ENCODE data around the gene P2RX6. TPM values are rescaled to one million over a fixed set of nuclear protein-coding genes. Genes with fewer than 3 reads are reported as not detected.

The P2RX6 gene
- polyA plus RNA-seq, 3 donors from 2014 or later: not detected

DNA sequence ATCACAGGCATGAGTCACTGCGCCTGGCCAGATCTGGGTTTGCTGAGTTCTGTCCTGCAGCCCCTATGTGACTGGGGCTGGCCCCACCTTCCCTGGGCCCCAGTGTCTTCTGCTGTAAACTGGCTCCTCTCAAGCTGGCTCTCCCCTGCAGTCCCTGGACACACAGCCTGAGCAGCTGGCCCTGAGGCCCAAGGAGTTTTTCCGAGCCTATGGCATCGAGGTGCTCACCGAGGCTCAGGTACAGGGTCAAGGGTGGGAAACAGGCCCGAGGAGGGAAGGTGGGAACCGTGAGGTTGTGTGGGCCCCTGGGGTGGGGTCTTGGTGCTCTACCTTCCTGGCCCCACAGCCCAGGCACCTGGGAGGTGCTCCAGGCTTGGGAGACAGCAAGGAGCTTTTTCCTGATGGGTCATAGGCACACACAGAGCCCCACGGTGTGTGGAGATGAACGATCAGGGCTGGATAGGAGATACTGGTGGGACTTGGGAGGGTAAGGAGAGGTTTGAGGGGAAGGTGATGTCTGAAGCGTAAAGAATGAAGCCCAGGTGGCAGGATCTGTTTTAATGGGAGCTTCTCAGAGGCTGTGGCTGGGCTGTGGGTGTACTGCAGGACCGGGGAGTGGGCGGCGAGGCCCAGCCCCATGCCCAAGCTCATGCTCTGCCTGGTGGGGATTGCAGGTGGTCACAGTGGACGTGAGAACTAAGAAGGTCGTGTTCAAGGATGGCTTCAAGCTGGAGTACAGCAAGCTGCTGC, 39.2 kb upstream of the P2RX6 start:
- Mint-ChIP-seq H3K4me3 (no peak overlapping the region), H3K36me3 (no peaks in the 10 kb centered on the region), H3K9me3 (no peaks in the 10 kb centered on the region), H3K27me3 (ENCODE audit: low read depth in 3 of 3) (peaks cover 0 to 3% (median 0%) of the 10 kb centered on the region in 3 donors), H3K27ac (no peak overlapping the region), H3K4me1 (peaks cover 7 to 12% of the 10 kb centered on the region in 2 donors)
- DNase-seq: no peak

DNA sequence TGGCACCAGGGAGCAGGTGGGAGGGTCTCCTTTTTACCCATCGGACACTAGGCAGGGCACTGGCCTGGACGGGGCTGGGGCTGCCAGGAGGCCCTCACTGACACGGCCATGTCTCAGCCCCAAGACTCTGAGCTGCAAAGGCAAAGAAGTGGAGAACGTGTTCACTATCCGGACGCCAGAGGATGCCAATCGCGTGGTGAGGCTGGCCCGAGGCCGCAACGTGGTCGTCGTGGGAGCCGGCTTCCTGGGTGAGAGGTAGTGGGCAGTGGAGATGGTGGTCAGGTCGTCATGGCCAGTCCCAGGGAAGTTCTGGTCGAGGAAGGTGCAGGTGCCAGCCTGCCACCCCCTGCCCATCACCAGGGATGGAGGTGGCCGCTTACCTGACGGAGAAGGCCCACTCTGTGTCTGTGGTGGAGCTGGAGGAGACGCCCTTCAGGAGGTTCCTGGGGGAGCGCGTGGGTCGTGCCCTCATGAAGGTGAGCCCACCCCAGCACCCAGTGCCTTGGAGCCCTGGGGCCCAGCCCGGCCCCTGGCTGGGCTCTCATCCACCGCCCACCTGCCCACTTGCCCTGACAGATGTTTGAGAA, 38.6 kb upstream of the P2RX6 start:
- H3K4me3 Mint-ChIP-seq: no peak overlapping the region
- H3K27me3 Mint-ChIP-seq (ENCODE audit: low read depth in 3 of 3): peaks cover 0 to 5% (median 0%) of the 10 kb centered on the region in 3 donors
- no peak for DNase-seq
- H3K9me3 Mint-ChIP-seq: no peaks in the 10 kb centered on the region
- H3K27ac Mint-ChIP-seq: no peak overlapping the region
- no peaks in the 10 kb centered on the region for H3K36me3 Mint-ChIP-seq
- H3K4me1 Mint-ChIP-seq: peaks cover 13 to 17% of the 10 kb centered on the region in 2 donors

DNA sequence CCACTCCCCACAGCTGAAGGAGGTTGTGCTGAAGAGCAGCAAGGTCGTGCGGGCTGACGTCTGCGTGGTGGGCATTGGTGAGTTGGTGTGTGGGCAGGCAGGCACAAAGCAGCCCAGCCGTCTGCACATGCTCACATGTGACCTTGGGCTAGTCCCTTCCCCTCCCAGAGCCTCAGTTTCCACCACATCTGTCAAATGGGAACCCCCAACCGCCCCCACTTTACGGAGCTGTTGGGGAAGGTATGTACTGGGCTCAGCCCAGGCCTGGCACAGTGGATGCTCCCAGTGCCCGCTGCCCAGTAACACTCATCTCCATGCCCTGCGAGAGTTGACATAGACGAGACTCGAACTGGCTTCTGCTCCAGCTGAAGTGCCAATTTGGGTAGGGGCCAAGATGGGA, 37.9 kb upstream of the P2RX6 start:
- no peak for DNase-seq
- H3K9me3 Mint-ChIP-seq: no peaks in the 10 kb centered on the region
- peaks cover 16 to 20% of the 10 kb centered on the region in 2 donors for H3K4me1 Mint-ChIP-seq
- H3K27ac Mint-ChIP-seq: no peak overlapping the region
- H3K4me3 Mint-ChIP-seq: no peak overlapping the region
- H3K36me3 Mint-ChIP-seq: no peaks in the 10 kb centered on the region
- H3K27me3 Mint-ChIP-seq (ENCODE audit: low read depth in 3 of 3): peaks cover 0 to 9% (median 0%) of the 10 kb centered on the region in 3 donors

DNA sequence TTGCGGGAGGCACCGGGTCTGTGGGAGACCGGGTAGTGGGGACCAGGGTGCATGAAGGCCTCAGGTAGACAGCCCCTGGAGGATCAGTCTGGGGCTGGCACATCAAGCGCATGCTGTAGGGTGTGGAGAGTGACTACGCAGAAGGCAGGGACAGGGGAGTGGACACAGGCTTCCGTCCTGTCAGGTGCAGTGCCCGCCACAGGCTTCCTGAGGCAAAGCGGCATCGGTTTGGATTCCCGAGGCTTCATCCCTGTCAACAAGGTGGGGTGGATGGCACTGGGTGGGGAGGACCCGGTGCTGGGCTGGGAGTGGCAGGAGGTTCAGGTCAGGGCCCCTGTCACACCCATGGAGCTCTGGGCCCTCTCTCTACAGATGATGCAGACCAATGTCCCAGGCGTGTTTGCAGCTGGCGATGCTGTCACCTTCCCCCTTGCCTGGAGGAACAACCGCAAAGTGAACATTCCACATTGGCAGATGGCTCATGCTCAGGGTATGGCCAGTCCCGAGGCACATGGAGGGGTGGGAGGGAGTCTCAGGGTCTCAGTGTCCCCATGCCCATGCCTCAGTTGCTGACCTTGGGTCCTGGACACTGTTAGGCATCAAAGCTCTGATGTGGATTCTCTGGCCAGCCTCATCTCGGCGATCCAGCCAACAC, 37.3 kb upstream of the P2RX6 start:
- no peak for DNase-seq
- Mint-ChIP-seq H3K4me1 (peaks cover 20 to 23% of the 10 kb centered on the region in 2 donors), H3K9me3 (no peaks in the 10 kb centered on the region), H3K27me3 (ENCODE audit: low read depth in 3 of 3) (peaks cover 0 to 9% (median 0%) of the 10 kb centered on the region in 3 donors), H3K36me3 (no peaks in the 10 kb centered on the region), H3K4me3 (no peak overlapping the region), H3K27ac (no peak overlapping the region)

DNA sequence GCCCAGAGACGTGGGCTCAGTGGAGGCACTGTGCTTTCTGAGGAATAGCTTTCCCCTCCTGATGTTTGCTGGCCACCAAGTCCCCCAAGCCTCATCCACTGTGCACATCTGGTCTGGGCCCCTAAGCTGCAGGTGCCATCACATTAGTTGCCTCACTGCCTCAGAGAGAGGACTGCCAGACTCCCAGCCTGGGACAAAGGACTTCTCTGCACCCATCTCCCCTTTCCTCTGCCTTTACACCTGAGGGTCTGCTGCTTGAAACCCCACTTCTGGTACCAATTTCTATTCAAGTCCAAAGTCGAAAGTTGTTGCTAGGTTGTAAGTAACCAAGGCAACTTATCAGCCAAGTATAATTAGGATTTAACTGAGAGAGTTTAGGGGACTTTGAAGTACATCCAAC, 36.5 kb upstream of the P2RX6 start:
- Mint-ChIP-seq H3K36me3 (no peaks in the 10 kb centered on the region), H3K27ac (no peak overlapping the region), H3K4me1 (peaks cover 28% of the 10 kb centered on the region in 2 donors), H3K27me3 (ENCODE audit: low read depth in 3 of 3) (peaks cover 0 to 9% (median 0%) of the 10 kb centered on the region in 3 donors), H3K4me3 (no peak overlapping the region), H3K9me3 (no peaks in the 10 kb centered on the region)
- no peak for DNase-seq

DNA sequence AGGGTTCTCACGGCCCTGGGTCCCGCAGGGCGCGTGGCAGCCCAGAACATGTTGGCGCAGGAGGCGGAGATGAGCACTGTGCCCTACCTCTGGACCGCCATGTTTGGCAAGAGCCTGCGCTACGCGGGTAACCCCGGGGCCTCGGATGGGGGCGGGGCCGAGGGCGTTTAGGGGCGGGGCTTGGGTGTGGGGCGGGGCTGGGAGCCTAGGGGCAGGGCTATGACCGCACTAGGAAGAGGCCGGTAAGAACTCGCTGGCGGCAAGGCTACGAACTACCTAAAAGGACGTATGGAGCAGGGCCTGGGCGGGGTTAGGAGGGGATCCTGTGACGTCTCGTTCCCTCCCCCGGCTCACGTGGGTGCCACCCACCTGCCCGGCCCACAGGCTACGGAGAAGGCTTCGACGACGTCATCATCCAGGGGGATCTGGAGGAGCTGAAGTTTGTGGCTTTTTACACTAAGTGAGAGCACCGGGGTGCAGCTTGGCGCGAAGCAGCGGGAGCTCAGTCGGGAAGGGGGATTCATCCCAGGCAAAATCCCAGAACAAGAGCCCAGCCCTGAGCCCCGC, 35.6 kb upstream of the P2RX6 start:
- Mint-ChIP-seq H3K9me3 (no peaks in the 10 kb centered on the region), H3K4me1 (peaks cover 33 to 35% of the 10 kb centered on the region in 2 donors), H3K27me3 (ENCODE audit: low read depth in 3 of 3) (peaks cover 0 to 12% (median 0%) of the 10 kb centered on the region in 3 donors)

DNA sequence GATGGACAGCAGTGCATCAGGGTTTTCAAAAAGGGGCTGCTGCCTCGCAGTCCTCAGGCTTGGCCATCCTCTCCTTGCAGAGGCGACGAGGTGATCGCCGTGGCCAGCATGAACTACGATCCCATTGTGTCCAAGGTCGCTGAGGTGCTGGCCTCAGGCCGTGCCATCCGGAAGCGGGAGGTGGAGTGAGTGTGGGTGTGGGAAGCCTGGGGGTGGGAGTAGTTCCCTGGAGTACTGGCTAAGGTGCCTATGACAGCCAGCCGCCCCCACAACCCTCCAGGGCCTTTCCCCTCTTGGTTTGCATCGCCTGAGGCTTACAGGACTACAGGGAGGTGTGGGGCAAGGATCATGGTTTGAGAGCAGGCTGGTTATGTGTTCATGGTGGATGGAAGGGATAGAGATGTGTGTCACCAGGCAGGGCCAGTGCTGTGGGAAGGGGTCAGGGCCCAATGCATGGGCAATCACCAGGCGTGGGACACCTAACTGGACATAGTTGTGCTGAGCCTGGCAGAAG, 35.0 kb upstream of the P2RX6 start:
- peak overlapping the region; percentile 44 to 73 (median 46) for H3K4me3 Mint-ChIP-seq
- H3K4me1 Mint-ChIP-seq: peaks cover 33 to 35% of the 10 kb centered on the region in 2 donors
- H3K36me3 Mint-ChIP-seq: no peaks in the 10 kb centered on the region
- peaks cover 0 to 12% (median 0%) of the 10 kb centered on the region in 3 donors for H3K27me3 Mint-ChIP-seq (ENCODE audit: low read depth in 3 of 3)
- peak overlapping the region in 4 of 6 donors; percentile 7 to 84 (median 62) for H3K27ac Mint-ChIP-seq
- no peak for DNase-seq
- no peaks in the 10 kb centered on the region for H3K9me3 Mint-ChIP-seq

More for the DNA sequence above, 35.6 kb upstream of the P2RX6 start:
- Mint-ChIP-seq H3K4me3 (peak overlapping the region; percentile 51 to 80 (median 73)), H3K36me3 (no peaks in the 10 kb centered on the region), H3K27ac (peak overlapping the region in 4 of 6 donors; percentile 67 to 90 (median 88))
- peak; percentile 48 to 70 (median 65) for DNase-seq

DNA sequence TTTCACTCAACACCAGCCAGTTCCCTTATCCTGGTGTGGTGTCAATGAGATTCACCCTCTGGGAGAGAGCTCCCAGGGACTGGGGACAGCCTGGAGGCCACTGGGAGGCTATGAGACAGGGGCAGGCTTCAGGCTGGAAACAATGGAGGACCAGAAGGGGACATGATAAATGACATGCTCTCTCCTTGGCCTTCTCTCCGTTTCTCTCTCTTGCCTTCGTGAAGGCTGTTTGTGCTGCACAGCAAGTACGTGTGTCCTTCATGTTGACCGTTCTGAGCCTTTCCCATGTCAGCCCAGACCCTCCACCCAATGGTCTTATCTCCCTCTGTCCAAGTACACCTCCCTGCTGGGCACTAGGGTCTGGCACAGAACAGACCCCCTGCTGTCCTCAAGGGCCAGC, 34.4 kb upstream of the P2RX6 start:
- H3K36me3 Mint-ChIP-seq: no peaks in the 10 kb centered on the region
- H3K4me3 Mint-ChIP-seq: peak overlapping the region in 4 of 5 donors; percentile 39 to 88 (median 56)
- peaks cover 33 to 35% of the 10 kb centered on the region in 2 donors for H3K4me1 Mint-ChIP-seq
- DNase-seq: no peak
- peaks cover 0 to 12% (median 0%) of the 10 kb centered on the region in 3 donors for H3K27me3 Mint-ChIP-seq (ENCODE audit: low read depth in 3 of 3)
- H3K9me3 Mint-ChIP-seq: no peaks in the 10 kb centered on the region
- H3K27ac Mint-ChIP-seq: peak overlapping the region in 2 of 6 donors; percentile 78 to 84

DNA sequence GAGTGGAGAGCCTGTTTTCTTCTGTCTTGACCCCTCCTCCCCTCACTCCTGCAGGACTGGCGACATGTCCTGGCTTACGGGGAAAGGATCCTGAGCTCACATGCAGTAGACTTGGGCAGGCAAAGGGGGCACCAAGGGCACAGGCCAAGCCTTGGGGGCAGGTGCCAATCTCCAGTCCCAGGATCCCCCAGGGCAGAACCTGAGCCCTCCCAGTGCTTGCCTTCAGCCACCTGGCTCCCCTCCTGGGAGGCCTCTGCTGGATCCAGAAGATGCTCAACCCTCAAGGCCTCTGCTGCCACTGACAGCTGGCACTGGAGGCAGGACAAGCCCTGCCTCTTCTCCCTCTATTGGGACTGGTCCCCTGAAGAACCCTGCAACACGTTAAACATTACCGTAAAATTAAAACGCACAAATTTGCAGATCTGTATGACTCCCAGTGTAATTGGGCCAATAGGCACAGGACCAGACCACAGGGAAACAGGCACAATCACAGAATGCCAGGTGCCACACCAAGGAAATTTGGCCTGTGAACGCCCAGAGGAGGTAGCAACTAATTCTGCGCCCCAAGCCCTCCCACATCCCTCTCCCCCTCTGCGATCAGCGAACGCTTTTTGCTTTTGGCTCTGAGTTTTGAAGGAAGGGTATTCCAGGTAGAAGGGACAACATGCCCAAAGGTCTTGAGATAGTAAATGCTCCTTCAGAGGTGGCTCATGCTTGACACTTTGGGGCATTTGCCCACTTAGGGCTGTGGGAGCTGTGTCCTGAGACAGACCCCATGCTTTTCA, 33.8 kb upstream of the P2RX6 start:
- DNase-seq: no peak
- peak overlapping the region; percentile 88 to 94 (median 92) for H3K4me3 Mint-ChIP-seq
- H3K4me1 Mint-ChIP-seq: peaks cover 33 to 35% of the 10 kb centered on the region in 2 donors
- H3K36me3 Mint-ChIP-seq: peaks cover 0 to 1% (median under 1%) of the 10 kb centered on the region in 3 donors
- H3K27ac Mint-ChIP-seq: peak overlapping the region; percentile 84 to 92 (median 89)
- no peaks in the 10 kb centered on the region for H3K9me3 Mint-ChIP-seq
- peaks cover 0 to 12% (median 0%) of the 10 kb centered on the region in 3 donors for H3K27me3 Mint-ChIP-seq (ENCODE audit: low read depth in 3 of 3)

DNA sequence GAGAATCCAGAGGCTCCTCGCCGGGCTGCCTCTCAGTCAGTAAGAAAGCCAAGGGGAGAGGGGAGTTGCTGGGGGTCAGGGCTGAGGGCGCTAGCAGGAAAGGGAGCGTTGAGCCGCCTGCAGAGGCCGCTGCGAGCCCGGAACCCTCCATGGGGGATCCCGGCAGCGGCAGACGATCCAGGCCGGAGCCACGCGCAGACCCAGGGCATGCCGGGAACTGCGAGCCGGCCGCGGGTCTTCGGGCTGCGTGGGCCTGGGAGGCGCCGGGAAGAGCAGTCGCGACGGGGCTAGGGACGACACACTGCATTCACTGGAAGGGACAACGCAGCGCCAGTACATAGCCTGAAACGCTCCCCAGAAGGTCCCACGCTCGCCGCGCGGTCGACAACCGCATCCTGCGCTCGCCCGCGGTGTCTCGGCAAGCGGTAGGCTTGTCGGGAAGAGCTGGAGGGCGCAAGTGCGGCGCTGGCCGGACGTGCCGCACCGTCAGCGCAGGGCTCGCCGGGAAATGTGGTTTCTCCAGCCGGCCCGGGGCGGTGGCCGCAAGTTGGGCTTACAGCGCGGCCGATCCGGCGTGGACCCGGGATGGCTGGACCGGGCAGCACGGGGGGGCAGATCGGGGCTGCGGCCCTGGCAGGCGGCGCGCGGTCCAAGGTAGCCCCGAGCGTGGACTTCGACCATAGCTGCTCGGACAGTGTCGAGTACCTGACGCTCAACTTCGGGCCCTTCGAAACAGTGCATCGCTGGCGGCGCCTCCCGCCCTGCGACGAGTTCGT, 33.0 kb upstream of the P2RX6 start, which contains the start of gene LZTR1:
TSS of gene LZTR1 (plus strand) at position 511 of the 776 bp plus-strand sequence. CDS start at position 586, 75 bp downstream.
- Mint-ChIP-seq H3K27ac (peak within 1 kb of the TSS; percentile 84 to 94 (median 92)), H3K9me3 (no peaks in the 10 kb centered on the region), H3K27me3 (ENCODE audit: low read depth in 3 of 3) (peaks cover 0 to 9% (median 0%) of the 10 kb centered on the region in 3 donors), H3K36me3 (peaks cover 0 to 7% (median 6%) of the 10 kb centered on the region in 3 donors), H3K4me3 (peak within 1 kb of the TSS; percentile 88 to 94 (median 92)), H3K4me1 (peaks cover 33 to 35% of the 10 kb centered on the region in 2 donors)
- DNase-seq: peak; percentile 80 to 82 (median 82)

DNA sequence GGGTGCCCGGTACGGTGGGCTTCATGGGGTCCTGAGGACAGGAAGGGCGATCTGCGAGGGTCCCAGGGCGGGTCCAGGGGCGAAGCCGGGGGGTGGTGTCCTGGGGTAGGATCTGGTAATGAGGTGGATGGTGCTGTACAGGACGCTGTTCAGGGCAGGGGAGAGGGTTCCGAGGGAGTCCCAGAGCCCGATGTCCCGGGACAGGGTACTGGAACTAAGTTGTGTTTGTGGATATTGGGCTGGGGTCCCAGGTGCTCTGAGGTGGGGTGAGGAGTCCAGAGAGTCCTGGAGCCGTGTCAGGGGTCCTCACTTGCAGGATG, 32.4 kb upstream of the P2RX6 start:
- Mint-ChIP-seq H3K27me3 (ENCODE audit: low read depth in 3 of 3) (peaks cover 0 to 9% (median 0%) of the 10 kb centered on the region in 3 donors), H3K36me3 (peaks cover 0 to 7% (median 6%) of the 10 kb centered on the region in 3 donors), H3K9me3 (no peaks in the 10 kb centered on the region), H3K27ac (peak overlapping the region; percentile 84 to 94 (median 92)), H3K4me1 (peaks cover 33 to 35% of the 10 kb centered on the region in 2 donors), H3K4me3 (peak overlapping the region; percentile 88 to 94 (median 92))
- DNase-seq: no peak

DNA sequence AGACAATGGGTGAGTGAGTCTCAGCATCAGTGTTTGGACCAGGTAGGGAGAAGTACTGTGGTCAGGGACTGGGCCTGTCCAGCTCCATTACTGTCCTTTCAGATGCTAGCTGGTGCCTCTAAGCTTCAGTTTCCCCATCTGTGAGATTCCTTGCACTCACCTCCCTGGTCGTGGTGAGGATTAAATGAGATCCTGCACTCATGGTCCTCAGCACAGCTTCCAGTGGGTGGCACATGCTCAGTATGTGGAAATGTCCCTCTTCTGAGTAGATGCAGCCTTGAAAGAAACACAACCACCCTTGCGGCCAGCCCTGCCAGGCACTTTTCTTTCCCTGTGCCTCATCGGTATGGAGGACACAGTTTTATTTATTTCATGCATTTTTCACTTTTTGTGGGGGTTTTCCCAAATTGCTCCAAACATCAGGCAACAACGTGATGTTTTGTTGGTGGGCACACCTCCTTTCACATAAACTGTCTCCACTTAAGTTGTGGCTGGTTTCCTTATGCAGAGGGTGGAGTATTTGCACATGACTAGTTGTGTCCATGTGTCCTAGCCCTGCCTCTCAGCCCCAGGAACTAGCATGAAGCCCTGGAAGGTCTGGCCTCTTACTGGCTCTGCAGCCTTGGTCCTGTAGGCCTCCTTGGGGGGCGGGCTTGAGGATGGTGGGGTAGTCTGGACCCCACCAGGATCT, 31.7 kb upstream of the P2RX6 start:
- Mint-ChIP-seq H3K27ac (peak overlapping the region; percentile 84 to 94 (median 92)), H3K4me3 (peak overlapping the region; percentile 88 to 94 (median 92)), H3K4me1 (peaks cover 33 to 35% of the 10 kb centered on the region in 2 donors), H3K36me3 (peaks cover 0 to 7% (median 6%) of the 10 kb centered on the region in 3 donors), H3K9me3 (no peaks in the 10 kb centered on the region), H3K27me3 (ENCODE audit: low read depth in 3 of 3) (peaks cover 0 to 9% (median 0%) of the 10 kb centered on the region in 3 donors)
- no peak for DNase-seq
